Right lung (tissue), 5 donors: ENCODE measurements around the gene AGPAT2. TPM values are rescaled to one million over a fixed set of nuclear protein-coding genes. Genes with fewer than 3 reads are reported as not detected.
A peak's percentile ranks its signal among the peaks of the same experiment; 100 is the strongest.

Source experiments
- DNase-seq, 2 donors: peaks; one replicate each; pipeline ENCODE4 v3.0.0-alpha.2; 2013
- polyA plus RNA-seq, 5 donors: library from polyadenylated mRNA; unstranded; fragments of 120-200 nt; gene quantifications; one replicate each; pipeline versions ENCODE4 v1.2.1 to v1.2.3, GENCODE V29; 2013; ENCODE audit warnings: inconsistent platforms in 1 of 5, low replicate concordance in 1 of 5; ENCODE audit not compliant: insufficient read length in 5 of 5, insufficient read depth in 1 of 5

The AGPAT2 gene
- polyA plus RNA-seq, 5 donors, result 23.1 to 55.6 (median 27.8) TPM

DNA sequence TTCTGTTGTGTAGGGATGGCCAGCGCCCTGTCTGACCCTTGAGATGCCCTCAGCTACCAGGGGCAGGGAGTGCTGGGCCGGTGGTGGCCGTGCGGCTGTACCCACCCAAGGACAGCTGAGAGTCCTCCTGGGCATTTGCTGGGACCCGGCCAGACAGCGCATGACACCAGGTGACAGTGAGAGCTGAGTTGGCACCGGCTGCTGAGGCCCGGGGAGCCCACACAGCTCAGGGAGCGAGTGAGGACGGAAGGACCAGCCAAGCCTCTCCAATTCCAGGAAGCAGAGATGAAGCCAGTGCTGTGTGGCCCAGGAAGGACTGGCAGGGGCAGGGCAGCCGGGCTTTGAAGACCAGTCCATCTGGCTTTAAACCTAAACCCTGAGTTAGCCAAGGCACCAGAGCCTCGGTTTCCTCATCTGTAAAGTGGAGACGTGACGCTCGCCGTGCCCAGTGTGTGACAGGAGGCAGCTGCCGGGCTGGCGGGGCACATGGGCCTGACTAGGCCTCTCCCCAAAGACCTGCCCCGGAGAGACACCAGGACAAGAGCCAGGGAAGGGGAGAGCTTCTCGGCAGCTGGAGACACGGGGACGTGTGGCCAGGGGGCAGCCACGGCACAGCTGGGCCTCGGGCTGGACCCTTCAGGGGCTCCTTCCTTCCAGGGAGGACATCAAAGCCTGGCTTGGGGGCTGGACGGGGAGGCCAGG, 3.0 kb upstream of the AGPAT2 start:
- DNase-seq, result no peak

DNA sequence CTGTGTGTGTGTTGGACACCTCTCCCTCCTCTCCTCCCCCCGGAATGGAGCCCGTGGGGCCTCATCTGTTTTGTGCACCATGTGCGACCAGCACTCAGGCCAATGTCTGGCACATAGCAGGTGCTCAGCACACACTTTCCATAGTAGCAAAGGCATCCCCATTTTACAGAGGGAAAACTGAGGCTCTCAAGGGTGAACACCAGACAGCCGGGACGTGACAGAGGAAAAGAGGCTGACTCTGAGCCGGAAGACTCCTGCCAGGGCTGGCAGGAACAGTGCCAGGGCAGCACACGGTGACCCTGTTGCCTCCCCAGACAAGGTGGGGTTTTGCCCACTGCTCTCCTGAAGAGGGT, 1.8 kb upstream of the AGPAT2 start:
- DNase-seq, result no peak

DNA sequence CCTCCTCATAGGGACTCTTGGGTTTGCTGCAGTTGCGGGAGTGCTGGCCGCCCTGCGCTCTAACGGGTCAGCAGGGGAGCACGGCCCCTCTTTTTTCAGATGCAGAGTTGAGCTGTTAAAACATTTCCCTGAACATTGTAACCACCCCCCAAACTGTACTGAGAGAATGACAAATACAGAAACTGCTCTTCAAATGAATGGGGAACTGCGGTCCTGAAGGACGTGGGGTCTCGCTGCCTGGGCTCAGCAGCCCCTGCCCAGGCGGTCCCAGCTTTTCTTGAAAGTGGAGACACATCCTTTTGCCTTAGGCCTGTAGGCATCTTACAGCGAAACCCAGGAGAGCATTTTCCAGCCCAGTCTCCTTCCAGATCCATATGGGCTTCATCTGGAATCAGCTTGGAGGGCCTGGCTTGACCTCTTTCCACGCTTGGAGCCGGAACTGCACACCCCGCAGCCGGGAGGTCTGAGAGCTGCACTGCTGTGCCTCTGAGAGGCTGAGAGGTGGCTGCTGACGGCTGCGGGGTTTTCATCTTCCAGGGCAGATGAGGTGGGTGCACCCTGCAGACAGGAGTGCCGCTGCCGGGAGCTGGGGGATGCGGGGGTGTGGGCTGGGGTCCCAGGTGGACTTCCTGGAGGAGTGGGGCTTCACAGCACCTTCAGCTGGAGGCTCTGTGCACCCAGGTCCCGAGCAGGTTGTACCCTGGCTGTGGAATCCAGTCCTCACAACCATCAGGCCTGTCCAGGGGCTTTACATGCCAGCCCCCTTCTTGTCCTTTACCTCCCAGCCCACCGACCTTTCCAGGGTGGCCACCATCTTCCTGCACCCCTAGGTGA, 1.2 kb upstream of the AGPAT2 start:
- peak; percentile 76 to 81 for DNase-seq

DNA sequence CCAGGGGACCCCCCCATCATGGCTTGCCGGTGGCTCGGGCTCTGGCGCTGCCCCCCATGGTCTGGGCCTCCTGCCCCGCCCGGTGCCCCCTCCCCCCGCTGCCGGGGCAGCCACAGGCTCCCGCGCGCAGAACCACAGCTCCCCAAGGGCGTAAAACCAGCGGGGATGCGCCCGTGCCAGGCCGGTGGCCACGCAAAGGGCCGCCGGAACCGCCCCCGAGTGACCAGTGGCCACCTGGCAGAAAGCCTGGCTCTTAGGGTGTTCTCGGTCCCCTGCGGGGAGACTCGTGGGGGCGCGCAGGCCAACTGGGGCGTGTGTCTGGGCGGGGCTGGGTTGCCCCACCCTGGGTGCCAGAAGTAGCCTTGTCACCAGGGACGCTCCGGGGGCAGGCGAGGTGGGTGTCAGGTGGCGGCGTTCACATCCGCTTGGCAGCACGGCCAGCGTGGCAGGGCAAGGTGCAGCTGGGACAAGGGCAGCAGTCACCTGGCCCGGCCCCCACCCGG, 515 bp upstream of the AGPAT2 start:
- no peak for DNase-seq

GRCh38 chr9:136686534-136686793, 793 bp downstream of the AGPAT2 start:
- DNase-seq, result no peak

DNA sequence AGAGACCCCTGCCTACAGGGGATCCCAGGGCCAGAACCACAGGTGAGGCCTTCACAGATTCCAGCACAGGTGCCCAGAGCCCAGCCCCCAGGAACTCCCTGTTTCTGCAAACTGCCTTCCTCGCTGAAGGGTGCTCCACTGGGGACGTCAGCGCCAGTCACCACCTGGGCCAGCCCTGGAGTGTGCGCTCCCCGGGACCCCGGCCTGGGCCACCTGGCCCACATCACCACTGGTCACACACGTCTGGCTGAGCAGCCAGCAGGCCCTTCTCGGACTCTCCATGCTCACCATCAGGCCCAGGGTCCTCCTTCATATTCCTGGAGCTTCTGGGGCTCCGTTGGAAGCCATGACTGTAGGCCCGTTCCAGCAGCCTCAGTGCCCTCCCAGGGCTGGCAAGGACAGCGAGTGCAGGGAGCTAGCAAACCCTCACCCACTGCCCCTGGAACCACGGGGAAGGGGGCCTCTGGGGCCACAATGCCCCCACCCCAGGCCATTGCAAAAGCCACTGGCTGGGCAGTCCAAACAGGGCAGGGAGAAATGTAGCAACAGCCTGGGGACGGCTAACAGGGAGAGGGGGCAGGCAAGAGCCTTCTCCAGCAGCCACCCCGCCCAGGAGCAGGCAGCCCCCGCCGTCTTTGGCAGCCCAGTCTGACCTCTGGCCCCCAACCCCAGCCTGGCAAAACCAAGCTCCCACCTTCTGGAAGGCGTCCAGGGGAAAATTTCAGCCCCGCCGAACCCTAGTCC, 1.3 kb downstream of the AGPAT2 start:
- DNase-seq, result no peak

GRCh38 chr9:136685216-136685615, 2.0 kb downstream of the AGPAT2 start:
- no peak for DNase-seq

DNA sequence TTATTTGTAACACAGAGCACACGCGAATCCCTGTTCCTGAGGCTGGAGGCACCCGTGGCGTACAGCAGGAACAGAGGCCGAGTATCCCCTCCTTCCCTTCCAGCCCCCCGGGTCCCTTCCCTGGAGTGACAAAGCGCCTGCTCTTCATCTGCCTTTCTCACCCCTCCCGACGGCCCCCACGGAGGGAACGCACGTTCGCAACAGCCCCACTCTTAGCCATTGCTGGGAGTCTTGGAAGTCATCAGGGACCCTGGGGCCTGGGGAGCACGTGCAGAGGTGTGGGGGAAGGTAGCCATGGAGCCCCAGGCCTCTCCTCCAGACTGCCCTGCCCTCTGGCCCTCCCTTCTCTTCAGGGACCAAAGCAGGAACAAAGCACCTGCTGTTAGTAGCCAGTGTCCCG, 2.5 kb downstream of the AGPAT2 start:
- no peak for DNase-seq

DNA sequence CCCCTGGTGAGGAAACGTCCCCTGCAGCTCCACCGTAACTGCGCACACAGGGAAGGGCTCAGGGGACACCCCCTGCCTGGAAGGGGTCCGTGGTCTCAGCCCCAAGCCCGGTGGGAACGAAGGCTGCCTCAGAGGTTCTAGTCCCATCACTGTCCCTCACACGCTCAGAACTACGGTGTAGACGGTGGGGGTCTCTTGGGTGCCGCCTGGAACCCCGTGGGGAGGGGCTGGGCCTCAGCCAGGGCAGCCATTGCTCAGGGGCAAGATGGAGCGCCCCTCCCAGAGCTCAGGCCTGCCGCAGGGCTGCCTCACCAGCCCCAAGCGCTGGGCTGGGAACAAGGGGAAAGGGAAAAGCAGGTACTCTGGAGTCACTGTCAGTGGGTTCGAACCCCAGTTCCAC, 2.9 kb downstream of the AGPAT2 start:
- DNase-seq, result no peak

GRCh38 chr9:136683755-136684154, 3.5 kb downstream of the AGPAT2 start:
- no peak for DNase-seq

DNA sequence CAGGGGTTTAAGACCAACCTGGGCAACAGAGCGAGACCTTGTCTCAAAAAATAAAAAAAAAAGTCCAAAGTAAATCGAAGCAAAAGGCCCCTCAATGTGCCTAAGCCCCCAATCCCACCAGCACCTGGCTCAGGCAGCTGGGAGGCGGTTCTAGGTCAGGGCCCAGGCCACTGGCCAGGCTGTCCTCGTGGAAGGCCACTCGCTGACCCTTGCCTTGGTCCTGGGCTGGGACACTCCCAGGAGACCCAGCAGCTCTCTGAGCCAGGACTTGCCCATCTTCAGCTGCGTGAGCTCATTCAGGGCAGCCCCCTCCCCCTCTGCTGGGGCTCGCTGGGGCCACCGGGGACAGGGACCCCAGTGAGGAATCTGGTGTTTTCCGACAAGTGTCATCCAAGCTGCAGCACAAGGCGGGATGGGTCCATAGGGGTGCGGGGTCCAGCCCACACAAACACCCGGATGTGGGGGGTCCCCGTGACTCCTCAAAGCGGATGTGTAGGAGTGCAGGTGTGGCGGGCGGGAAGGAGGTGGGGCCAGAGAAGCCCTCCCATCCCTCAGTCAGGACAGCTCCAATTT, 4.0 kb downstream of the AGPAT2 start:
- no peak for DNase-seq

DNA sequence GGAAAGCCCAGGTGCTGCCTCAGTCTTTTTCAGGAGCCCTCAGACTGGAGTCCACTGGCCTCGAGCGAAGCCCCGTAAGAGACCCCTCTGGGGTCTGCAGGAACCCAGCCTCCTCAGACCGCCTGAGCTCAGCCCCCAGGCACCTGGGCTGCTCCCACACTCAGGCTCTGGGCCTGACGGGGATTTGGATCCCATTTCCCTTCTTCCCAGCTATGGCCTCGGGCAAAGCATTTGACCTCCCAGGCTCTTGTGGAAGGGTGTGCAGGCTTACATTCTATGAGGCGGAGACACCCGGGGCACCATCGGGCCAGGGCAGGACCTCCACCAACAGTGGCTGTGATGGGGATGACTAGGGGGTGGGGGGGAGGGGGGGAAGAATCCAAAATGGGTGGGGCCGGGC, 4.5 kb downstream of the AGPAT2 start:
- no peak for DNase-seq

DNA sequence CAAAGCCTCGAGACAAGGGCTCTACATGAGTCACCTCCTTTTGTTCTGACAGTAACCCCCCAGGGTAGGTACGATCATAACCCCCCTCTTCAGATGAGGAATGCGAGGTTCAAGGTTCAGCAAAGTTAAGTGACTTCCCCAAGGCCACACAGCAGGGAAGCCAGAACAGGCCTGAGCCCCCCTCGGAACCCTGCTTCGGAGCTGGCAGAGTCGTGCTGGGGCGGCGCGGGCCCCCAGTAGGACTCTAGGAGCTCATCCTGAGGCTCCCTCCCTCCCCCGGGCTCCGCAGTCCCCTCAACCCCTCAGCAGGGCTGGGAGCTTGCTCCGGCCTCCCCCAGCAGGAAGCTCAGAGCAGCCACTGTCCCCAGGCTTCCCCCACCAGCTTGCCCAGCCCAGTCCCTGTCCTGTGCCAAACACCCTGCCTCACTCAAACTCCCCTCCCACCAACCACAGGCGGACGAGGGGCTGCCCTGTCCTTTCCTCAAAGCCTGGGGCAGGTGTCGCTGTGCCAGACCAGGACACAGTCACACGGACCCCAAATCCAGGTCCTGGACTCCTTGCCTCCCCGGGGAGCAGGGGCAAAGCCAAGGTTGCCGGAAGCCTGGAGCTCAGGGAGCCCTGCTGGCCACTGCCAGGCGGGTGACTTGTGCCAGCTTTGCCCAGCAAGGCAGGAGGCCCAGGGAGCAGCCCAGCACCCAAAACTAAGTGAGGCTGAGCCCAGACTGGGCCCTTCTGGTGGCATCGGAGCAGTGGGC, 5.1 kb downstream of the AGPAT2 start:
- no peak for DNase-seq

DNA sequence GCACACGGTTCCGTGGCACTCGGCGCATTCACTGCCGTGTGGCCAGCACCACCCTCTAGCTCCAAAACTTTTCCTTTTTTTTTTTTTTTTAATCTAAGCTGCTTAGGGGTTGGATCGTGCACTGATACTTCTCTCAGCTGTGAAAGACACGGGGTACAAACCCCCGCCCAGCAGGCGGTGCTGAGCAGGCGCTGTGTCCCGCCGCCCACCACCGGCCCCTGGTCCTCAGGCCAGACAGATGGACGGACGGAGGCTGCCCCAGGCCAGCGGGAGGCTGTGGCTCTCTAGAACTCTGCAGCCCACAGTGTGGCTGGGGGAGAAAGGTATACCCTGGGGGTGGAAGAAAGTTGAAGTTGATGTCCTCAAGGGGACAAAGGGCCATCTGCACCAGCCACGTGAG, 6.2 kb downstream of the AGPAT2 start:
- no peak for DNase-seq

GRCh38 chr9:136679431-136679941, 7.8 kb downstream of the AGPAT2 start:
- no peak for DNase-seq

- no peak for DNase-seq
Measured at GRCh38 chr9:136678624-136679023, 8.6 kb downstream of the AGPAT2 start.

- DNase-seq, result no peak
Measured at GRCh38 chr9:136678034-136678433, 9.2 kb downstream of the AGPAT2 start.

DNA sequence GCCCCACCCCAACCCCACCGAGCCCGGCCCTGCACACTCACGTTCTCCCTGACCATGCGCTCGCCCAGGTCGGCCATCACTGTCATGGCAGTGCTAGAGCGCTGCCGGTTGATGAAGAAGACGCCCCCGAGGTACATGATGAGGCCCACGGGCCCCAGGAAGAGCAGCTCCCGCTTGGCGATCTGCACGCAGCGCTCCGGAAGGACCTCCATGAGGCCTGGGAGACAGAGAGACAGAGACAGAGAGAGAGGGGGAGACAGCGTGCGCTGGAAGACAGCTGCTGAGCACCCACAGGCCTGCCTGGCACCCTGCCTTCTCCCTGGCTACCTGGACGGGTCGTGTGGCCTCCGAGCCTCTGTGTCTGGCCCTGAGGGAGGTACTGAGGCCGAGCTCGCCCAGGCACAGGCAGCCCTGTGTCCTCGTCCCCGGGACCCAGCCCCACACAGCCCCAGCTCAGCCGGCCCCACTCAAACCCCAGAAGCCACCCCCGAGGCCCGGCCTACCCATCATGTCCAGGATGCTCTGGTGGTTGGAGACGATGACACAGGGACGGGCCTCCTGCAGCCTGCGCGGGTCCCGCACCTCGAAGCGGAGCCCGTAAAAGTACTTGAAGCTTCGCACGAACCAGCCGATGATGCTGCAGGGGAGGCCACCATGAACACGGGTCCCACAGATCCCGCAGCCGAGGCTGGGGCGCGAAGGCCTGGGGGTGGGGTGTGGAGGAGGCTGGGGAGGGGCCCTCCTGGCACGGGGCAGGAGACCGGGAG, 10.2 kb downstream of the AGPAT2 start:
- DNase-seq, result no peak

- no peak for DNase-seq
Measured at GRCh38 chr9:136676297-136676794, 10.9 kb downstream of the AGPAT2 start.

DNA sequence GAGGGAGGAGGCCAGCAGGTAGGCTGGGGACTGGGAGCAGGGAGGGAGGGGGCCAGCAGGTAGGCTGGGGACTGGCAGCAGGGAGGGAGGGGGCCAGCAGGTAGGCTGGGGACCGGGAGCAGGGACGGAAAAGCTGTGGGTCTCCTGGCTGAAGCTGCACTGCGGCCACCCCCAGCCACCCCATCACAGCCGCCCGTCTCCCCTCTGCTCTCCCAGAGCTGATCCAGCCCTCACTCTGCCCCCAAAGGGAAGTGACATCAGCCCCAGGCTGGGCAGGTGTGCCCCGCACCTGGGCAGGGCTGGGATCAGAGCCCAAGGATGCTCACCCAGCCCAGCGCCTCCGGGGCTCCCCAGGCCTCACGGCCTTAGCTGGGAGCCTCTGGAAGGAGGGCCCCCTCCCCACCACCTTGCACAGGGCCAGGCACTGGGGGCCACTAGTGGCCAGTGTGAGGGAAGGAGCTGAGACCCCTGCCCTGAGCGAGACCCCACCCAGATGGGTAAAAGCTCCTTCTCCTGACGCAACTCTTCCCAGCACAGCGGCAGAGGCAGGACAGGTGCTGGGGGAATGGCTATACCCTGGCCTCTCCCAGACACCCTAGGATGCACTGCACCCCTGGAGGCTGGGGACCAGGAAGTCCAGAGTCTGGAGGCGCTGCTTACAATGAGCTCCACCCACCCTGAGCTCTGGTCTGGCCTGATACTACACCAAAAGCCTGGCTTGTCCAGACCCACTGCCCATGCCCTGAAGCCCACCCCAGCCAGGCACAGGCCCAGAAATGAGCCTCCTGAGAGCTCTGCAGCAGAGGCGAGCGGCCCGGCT, 11.6 kb downstream of the AGPAT2 start:
- no peak for DNase-seq
